HUES6 (cell line): ENCODE data around the gene DAGLA.

Experiments
- H3K27ac ChIP-seq: 2 replicates; pipeline ENCODE4 v1.7.0; 2013; ENCODE audit warnings: low read depth, mild to moderate bottlenecking, low read length, inconsistent platforms
- H3K27me3 ChIP-seq: 2 replicates; pipeline ENCODE4 v1.6.1; 2013; ENCODE audit warnings: low read length; ENCODE audit not compliant: control insufficient read depth, insufficient read depth
- H3K36me3 ChIP-seq: 2 replicates; pipeline ENCODE4 v1.6.1; 2013; ENCODE audit warnings: low read length; ENCODE audit not compliant: control insufficient read depth, insufficient read depth
- H3K4me1 ChIP-seq: 2 replicates; pipeline ENCODE4 v1.6.1; 2013; ENCODE audit warnings: low read length; ENCODE audit not compliant: control insufficient read depth, insufficient read depth
- H3K4me3 ChIP-seq: 2 replicates; pipeline ENCODE4 v1.5.1; 2013; ENCODE audit warnings: low read depth, low read length
- H3K9ac ChIP-seq: one replicate; pipeline ENCODE4 v1.6.1; 2013; ENCODE audit warnings: mild to moderate bottlenecking, low read length
- H3K9me3 ChIP-seq: 2 replicates; pipeline ENCODE4 v1.6.1; 2013; ENCODE audit warnings: low read depth, low read length; ENCODE audit not compliant: control insufficient read depth, insufficient read depth

The DAGLA gene

DNA sequence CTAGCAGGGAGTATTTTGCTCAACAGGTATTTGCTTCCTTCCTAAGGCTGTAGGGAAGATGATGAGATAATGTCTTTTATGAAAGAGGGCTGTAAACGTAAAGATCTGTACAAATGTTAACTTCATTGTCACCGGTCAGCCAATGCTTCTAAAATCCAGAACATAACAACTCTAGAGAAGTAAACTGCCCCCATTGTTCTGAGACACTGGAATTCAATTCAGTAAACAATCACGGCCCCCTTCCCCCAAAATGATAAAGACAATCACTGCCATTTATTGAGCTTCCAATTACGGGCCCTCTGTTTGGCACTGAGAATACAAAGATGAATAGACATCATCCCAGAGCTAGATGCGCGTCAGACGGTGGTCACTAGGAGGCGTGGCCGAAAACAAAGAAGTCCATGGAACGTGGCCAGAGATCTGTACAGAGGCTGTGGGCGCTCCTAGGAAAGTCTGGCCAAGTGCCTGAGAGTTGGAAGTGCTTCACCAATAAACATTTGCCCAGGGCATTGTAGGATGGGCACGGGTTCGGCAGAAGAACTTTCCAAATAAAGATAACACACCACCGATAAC is 111.6 kb downstream of the DAGLA start:
- Histone ChIP-seq H3K36me3 (peaks cover 61% of the 10 kb centered on the region), H3K27me3 (no peaks in the 10 kb centered on the region), H3K9me3 (no peaks in the 10 kb centered on the region), H3K4me3 (peak overlapping the region; percentile 85), H3K4me1 (0 out of 2 replicates have a peak, but pooled peaks cover 3% of the 10 kb centered on the region), H3K9ac (peak overlapping the region; percentile 100), H3K27ac (peak overlapping the region; percentile 100)

DNA sequence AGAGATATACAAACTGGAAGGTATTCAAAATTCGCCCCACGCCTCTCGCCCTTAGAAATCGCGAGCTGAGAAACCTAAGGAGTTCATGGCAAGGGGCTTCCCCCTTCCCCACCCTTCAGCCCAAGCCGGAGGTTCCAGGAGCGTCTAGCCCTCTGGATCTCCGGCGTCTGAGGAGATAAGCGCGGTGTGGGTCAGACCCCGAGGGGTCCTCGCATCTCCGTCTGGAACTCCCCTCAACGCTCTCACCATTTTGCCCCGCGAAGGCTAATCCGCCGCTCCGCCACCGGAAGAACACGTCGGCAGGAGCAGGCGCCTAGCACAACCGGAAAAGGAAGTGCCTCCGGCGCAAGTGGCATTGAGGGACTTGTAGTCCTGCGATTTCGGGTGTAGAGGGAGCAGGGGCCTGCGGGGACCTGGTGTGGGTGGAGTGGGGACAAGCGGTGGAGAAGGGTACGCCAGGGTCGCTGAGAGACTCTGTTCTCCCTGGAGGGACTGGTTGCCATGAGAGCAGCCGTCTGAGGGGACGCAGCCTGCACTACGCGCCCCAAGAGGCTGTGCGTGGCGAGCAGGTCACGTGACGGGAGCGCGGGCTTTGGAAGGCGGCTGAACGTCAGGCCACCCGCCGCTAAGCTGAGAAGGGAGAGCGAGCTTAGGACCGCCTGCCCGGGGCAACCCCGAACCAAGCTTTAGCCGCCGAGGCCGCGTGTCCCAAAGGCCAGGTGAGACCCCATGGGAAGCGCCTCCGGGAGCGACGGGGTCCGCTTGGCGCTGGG is 112.3 kb downstream of the DAGLA start, which contains the start of the genes FEN1 and TMEM258:
Gene FEN1, plus strand, starts transcription at position 602 of the 773 bp plus-strand sequence. CDS start 2,451 bp downstream, outside the sequence.
Gene TMEM258, minus strand, starts transcription at position 290 of the 773 bp plus-strand sequence. Its CDS starts 41 bp downstream, at position 249.
- peaks cover 58% of the 10 kb centered on the region for H3K36me3 ChIP-seq

DNA sequence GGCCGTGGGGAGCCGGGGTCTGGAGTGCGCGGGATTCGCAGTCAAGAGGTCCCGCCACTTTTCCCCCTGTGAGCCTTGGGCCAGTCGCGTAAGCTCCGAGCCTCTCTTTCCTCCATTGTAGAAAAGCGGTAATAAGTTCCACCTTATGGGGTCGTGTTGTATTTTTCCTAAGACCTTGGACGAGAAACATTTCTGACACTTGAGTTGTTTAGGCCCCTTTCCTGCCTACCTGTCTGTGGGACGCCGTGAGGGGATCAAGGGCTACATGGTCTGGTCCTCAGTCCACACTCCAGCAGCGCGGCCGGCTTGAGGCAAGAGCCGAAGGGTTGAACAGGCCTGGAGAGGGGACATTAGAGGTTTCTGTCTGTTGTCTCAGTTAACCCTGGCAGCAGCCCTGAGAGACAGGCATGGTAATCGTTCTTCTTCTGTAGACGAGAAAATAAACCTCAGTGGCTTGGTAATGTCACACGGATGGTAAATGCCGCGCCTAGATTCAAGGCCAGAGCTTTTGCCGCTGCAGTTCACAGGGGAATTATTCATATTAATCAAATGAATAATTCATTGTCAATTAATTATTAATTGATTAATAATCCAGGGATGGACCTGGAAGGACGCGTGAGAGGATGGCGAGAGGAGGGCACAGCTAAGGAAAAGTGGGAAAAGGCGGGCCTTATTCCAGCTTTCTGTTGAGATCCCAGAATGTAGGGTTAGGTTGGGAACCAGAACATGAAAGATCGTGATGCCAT is 113.1 kb downstream of the DAGLA start:
- 0 out of 2 replicates have a peak, but pooled peaks cover 3% of the 10 kb centered on the region for H3K4me1 ChIP-seq

More for the DNA sequence above, 112.3 kb downstream of the DAGLA start, which contains the start of the genes FEN1 and TMEM258:
- Histone ChIP-seq H3K4me3 (peak within 1 kb of the TSS; percentile 85), H3K27ac (peak within 1 kb of the TSS; percentile 100), H3K27me3 (no peaks in the 10 kb centered on the region), H3K9ac (peak within 1 kb of the TSS; percentile 100), H3K4me1 (0 out of 2 replicates have a peak, but pooled peaks cover 3% of the 10 kb centered on the region), H3K9me3 (no peaks in the 10 kb centered on the region)

DNA sequence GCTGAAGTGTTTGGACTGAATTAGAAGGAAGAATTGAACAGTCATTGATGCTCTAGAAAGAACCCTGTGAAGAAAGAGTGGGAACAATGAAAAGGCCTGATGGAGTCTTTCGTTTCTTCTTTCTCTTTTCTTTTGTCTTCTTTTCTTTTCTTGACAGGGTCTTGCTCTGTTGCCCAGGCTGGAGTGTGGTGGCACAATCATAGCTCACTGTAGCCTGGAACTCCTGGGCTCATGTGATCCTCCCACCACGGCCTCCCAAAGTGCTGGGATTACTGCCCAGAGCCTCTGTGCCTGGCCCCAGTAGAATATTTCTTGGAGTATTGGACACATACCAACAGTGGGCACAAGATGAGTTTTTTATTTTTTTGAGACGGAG is 113.6 kb downstream of the DAGLA start:
- Histone ChIP-seq H3K9ac (peak overlapping the region; percentile 100), H3K27ac (no peak overlapping the region), H3K36me3 (peaks cover 51% of the 10 kb centered on the region)

More for the DNA sequence above, 113.1 kb downstream of the DAGLA start:
- Histone ChIP-seq H3K9ac (peak overlapping the region; percentile 100), H3K27me3 (no peaks in the 10 kb centered on the region), H3K27ac (peak overlapping the region; percentile 100), H3K36me3 (peaks cover 53% of the 10 kb centered on the region), H3K9me3 (no peaks in the 10 kb centered on the region), H3K4me3 (peak overlapping the region; percentile 85)

DNA sequence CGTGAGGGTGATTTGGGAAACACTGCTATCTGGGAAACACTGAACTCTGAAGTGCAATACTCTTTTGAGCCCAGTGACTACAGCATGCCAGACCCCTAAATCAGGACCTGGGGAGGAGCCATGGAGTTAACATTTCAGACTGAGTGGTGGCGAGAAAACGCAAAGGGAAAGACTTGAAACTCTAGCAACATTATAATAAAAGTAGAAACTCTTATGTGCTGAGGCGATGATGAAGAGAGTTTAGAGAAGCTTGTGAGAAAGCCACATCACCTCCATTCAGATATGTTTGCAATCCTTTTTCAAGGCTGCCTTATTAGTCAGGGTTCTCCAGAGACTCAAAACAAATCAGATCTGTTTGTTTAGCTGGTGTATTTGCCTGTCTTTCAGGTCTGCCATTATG is 114.4 kb downstream of the DAGLA start:
- Histone ChIP-seq H3K4me1 (0 out of 2 replicates have a peak, but pooled peaks cover 3% of the 10 kb centered on the region), H3K27ac (no peak overlapping the region), H3K9me3 (no peaks in the 10 kb centered on the region), H3K36me3 (peaks cover 49% of the 10 kb centered on the region), H3K9ac (no peak overlapping the region), H3K4me3 (no peak overlapping the region), H3K27me3 (no peaks in the 10 kb centered on the region)

More for the DNA sequence above, 113.6 kb downstream of the DAGLA start:
- Histone ChIP-seq H3K4me3 (peak overlapping the region; percentile 85), H3K27me3 (no peaks in the 10 kb centered on the region), H3K4me1 (0 out of 2 replicates have a peak, but pooled peaks cover 3% of the 10 kb centered on the region), H3K9me3 (no peaks in the 10 kb centered on the region)

DNA sequence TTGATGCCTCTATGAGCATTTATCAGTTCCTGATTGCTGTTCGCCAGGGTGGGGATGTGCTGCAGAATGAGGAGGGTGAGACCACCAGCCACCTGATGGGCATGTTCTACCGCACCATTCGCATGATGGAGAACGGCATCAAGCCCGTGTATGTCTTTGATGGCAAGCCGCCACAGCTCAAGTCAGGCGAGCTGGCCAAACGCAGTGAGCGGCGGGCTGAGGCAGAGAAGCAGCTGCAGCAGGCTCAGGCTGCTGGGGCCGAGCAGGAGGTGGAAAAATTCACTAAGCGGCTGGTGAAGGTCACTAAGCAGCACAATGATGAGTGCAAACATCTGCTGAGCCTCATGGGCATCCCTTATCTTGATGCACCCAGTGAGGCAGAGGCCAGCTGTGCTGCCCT is 115.3 kb downstream of the DAGLA start:
- no peak overlapping the region for H3K4me3 ChIP-seq
- H3K27ac ChIP-seq = no peak overlapping the region
- H3K9me3 ChIP-seq = no peaks in the 10 kb centered on the region
- H3K9ac ChIP-seq = no peak overlapping the region
- peaks cover 49% of the 10 kb centered on the region for H3K36me3 ChIP-seq
- no peaks in the 10 kb centered on the region for H3K27me3 ChIP-seq
- H3K4me1 ChIP-seq = 0 out of 2 replicates have a peak, but pooled peaks cover 3% of the 10 kb centered on the region

DNA sequence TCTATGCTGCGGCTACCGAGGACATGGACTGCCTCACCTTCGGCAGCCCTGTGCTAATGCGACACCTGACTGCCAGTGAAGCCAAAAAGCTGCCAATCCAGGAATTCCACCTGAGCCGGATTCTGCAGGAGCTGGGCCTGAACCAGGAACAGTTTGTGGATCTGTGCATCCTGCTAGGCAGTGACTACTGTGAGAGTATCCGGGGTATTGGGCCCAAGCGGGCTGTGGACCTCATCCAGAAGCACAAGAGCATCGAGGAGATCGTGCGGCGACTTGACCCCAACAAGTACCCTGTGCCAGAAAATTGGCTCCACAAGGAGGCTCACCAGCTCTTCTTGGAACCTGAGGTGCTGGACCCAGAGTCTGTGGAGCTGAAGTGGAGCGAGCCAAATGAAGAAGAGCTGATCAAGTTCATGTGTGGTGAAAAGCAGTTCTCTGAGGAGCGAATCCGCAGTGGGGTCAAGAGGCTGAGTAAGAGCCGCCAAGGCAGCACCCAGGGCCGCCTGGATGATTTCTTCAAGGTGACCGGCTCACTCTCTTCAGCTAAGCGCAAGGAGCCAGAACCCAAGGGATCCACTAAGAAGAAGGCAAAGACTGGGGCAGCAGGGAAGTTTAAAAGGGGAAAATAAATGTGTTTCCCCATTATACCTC is 115.8 kb downstream of the DAGLA start:
- no peak overlapping the region for H3K4me3 ChIP-seq
- H3K27ac ChIP-seq = no peak overlapping the region
- H3K9me3 ChIP-seq = no peaks in the 10 kb centered on the region
- H3K36me3 ChIP-seq = peaks cover 51% of the 10 kb centered on the region
- H3K9ac ChIP-seq = no peak overlapping the region
- no peaks in the 10 kb centered on the region for H3K27me3 ChIP-seq
- 0 out of 2 replicates have a peak, but pooled peaks cover 3% of the 10 kb centered on the region for H3K4me1 ChIP-seq
